ENCODE data around the gene MBD5. TPM values are rescaled to one million over a fixed set of nuclear protein-coding genes. Genes with fewer than 3 reads are reported as not detected.

MBD5 gene
- polyA plus RNA-seq, 3 donors from 2014 or later = 10.0 to 19.2 (median 14.3) TPM

DNA sequence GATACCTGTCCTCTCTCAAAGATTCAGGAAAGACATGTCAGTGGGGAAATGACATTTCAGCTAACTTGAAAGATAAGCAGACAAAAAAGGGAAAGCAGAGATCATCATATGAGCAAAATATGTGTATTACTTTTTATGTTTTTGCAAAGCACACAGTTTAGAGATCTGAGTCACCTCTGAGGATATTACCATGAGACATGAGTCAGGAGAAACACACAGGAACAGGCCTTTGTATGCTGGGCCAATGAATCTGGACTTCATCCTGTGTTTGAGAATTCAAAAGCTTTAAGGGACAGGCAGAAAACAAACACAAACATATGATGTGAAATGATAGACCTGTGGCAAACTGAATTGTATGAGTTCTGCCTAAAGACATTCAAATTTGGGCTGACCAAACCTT is 317.6 kb downstream of the MBD5 start:
- Mint-ChIP-seq H3K4me1 (no peaks in the 10 kb centered on the region), H3K27me3 (ENCODE audit: low read depth in 3 of 3) (peaks cover 0 to 2% (median 0%) of the 10 kb centered on the region in 3 donors), H3K36me3 (peaks cover 21 to 39% (median 29%) of the 10 kb centered on the region in 3 donors)

DNA sequence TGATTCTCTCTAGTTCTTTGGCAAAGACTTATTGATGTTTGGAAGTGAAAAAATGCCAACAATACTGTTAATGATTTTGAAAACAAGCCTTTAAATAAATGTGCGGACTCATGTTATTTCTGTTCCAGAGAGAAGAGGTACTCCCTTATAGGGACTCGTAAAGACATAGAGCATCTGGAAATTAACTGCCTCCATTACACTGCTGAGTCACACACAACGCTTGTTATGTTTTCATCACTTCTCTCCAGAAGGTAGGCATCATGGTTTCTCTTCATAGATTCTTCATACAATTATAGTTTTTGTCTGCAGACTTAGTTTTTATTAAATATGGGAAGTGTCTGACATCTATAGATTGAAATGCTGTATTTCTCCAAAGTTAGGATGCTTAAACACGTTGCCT is 321.2 kb downstream of the MBD5 start:
- peaks cover 24 to 41% (median 30%) of the 10 kb centered on the region in 3 donors for H3K36me3 Mint-ChIP-seq
- no peak overlapping the region for H3K4me3 Mint-ChIP-seq

More for the DNA sequence above, 317.6 kb downstream of the MBD5 start:
- Mint-ChIP-seq H3K4me3 (no peak overlapping the region), H3K27ac (no peak overlapping the region), H3K9me3 (peaks cover 0 to 7% (median 2%) of the 10 kb centered on the region in 6 donors)
- DNase-seq = no peak

DNA sequence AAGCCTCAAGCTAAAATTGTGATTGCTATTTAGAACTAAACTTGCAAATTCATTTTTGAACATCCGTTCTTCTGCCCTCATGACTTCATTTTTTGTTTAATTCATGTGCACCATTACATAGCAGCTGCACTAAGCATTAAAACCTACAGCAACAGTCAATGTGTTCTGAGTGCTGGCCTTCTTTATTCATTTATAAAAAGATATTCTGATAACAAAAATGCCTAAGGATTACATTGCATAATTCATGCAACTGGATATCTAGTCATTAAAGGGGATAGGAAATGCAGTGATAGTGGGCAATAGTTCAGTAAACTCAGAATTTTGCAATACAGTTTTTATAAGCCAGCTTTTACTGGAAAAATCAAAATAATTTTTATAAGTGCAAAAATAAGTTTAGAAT is 329.3 kb downstream of the MBD5 start:
- Mint-ChIP-seq H3K36me3 (peaks cover 17 to 24% (median 18%) of the 10 kb centered on the region in 3 donors), H3K27me3 (ENCODE audit: low read depth in 3 of 3) (peaks cover 0 to 2% (median 0%) of the 10 kb centered on the region in 3 donors), H3K27ac (no peak overlapping the region), H3K9me3 (peaks cover 0 to 14% (median 4%) of the 10 kb centered on the region in 6 donors), H3K4me1 (peaks cover 13 to 17% of the 10 kb centered on the region in 2 donors), H3K4me3 (no peak overlapping the region)
- DNase-seq = no peak

More for the DNA sequence above, 321.2 kb downstream of the MBD5 start:
- Mint-ChIP-seq H3K27me3 (ENCODE audit: low read depth in 3 of 3) (peaks cover 0 to 2% (median 0%) of the 10 kb centered on the region in 3 donors), H3K27ac (no peak overlapping the region), H3K4me1 (no peaks in the 10 kb centered on the region), H3K9me3 (peaks cover 0 to 8% (median 3%) of the 10 kb centered on the region in 6 donors)
- no peak for DNase-seq

DNA sequence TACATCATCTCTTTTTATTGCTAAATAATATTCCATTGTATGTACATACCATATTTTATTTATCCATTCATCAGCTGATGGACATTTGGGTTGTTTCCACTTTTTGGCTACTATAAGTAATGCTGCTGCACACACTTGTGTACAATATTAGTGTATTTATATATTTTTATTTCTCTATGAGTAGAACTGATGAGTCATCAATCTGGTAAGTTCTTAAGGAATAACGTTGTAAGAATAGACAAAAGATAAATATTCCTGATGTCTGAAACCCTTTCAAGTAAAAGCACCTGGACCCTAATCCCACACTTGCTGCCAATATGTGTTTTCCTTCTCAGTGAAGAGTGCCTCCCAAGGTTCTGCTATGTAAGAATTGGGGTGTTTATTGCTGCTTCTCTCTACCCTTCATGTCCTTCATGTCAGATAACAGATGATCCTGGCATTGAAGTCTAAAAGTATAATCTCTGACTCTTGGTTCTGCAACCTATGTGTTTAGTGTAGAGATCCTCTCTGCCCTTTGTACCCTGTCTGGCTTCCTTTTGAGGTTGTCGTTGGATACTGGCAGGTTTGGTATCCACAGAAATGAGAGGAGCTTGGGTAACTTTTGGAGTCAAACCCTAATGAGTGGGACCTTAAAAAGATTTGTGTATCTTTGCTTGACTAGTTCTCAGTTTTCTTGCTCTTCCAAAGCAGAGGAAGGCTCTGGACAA is 330.7 kb downstream of the MBD5 start:
- H3K4me1 Mint-ChIP-seq = peaks cover 13 to 17% of the 10 kb centered on the region in 2 donors
- H3K36me3 Mint-ChIP-seq = peaks cover 17 to 23% (median 23%) of the 10 kb centered on the region in 3 donors
- no peak overlapping the region for H3K4me3 Mint-ChIP-seq
- H3K27ac Mint-ChIP-seq = no peak overlapping the region
- DNase-seq = no peak
- peaks cover 3 to 14% (median 5%) of the 10 kb centered on the region in 6 donors for H3K9me3 Mint-ChIP-seq
- H3K27me3 Mint-ChIP-seq (ENCODE audit: low read depth in 3 of 3) = peaks cover 0 to 2% (median 2%) of the 10 kb centered on the region in 3 donors

DNA sequence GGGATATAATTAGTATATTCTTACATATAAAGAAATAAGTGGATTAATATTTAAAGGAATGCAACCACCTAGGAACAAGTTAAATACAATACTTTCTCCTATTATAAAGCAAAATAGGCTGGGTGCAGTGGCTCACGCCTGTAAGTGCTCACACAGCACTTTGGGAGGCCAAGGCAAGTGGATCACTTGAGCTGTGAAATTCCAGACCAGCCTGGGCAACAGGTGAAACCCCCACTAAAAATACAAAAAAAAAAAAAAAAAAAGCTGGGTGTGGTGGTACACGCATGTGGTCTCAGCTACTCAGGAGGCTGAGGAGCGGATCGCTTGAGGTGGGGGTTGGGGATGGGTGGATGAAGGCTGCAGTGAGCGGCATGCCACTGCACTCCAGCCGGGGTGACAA is 337.5 kb downstream of the MBD5 start:
- H3K27me3 Mint-ChIP-seq (ENCODE audit: low read depth in 3 of 3) = peaks cover 0 to 2% (median 2%) of the 10 kb centered on the region in 3 donors
- peaks cover 21 to 31% (median 23%) of the 10 kb centered on the region in 3 donors for H3K36me3 Mint-ChIP-seq
- no peak overlapping the region for H3K4me3 Mint-ChIP-seq
- peaks cover 4 to 12% (median 7%) of the 10 kb centered on the region in 6 donors for H3K9me3 Mint-ChIP-seq
- no peak for DNase-seq
- peaks cover 18 to 26% of the 10 kb centered on the region in 2 donors for H3K4me1 Mint-ChIP-seq
- no peak overlapping the region for H3K27ac Mint-ChIP-seq

DNA sequence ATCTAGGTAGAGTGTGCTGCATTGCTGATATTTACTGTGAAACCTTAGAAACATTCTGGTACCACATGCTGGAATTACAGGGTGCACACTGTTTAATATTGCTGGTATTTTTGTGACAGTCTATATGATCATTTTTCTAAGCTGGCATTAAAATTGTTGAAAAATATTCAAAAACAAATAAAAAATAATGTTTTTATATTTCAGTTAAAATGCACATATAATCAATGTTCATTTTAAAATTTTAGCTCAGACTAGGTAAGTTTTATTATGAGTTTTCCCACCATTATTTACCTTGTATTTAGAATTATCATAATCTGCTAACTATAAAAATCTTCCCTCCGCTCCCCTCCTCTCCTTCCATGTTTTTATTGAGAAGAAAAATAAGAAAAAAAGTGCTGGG is 339.8 kb downstream of the MBD5 start:
- H3K9me3 Mint-ChIP-seq = peaks cover 0 to 21% (median 12%) of the 10 kb centered on the region in 6 donors
- H3K4me1 Mint-ChIP-seq = peaks cover 16 to 23% of the 10 kb centered on the region in 2 donors
- DNase-seq = no peak
- H3K27me3 Mint-ChIP-seq (ENCODE audit: low read depth in 3 of 3) = peaks cover 0 to 1% (median 0%) of the 10 kb centered on the region in 3 donors
- peaks cover 12 to 18% (median 14%) of the 10 kb centered on the region in 3 donors for H3K36me3 Mint-ChIP-seq
- H3K4me3 Mint-ChIP-seq = no peak overlapping the region
- H3K27ac Mint-ChIP-seq = no peak overlapping the region

DNA sequence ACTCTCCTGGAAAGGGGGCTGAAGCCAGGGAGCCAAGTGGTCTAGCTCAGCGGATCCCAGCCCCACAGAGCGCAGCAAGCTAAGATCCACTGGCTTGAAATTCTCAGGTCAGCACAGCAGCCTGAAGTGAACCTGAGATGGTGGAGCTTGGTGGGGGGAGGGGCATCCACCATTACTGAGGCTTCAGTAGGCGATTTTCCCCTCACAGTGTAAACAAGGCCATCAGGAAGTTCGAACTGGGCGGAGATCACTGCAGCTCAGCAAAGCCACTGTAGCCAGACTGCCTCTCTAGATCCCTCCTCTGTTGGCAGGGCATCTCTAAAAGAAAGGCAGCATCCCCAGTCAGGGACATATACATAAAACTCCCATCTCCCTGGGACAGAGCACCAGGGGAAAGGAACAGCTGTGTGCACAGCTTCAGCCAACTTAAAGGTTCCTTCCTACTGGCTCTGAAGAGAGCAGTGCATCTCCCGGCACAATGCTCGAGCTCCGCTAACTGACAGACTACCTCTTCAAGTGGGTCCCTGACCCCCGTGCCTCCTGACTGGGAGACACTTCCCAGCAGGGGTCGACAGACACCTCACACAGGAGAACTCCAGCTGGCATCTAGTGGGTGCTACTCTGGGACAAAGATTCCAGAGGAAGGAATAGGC is 341.4 kb downstream of the MBD5 start:
- peaks cover 0 to 19% (median 12%) of the 10 kb centered on the region in 6 donors for H3K9me3 Mint-ChIP-seq
- peaks cover 0 to 1% (median 0%) of the 10 kb centered on the region in 3 donors for H3K27me3 Mint-ChIP-seq (ENCODE audit: low read depth in 3 of 3)
- no peak overlapping the region for H3K27ac Mint-ChIP-seq
- peaks cover 12 to 14% (median 13%) of the 10 kb centered on the region in 3 donors for H3K36me3 Mint-ChIP-seq
- DNase-seq = no peak
- peaks cover 14 to 21% of the 10 kb centered on the region in 2 donors for H3K4me1 Mint-ChIP-seq
- H3K4me3 Mint-ChIP-seq = no peak overlapping the region

DNA sequence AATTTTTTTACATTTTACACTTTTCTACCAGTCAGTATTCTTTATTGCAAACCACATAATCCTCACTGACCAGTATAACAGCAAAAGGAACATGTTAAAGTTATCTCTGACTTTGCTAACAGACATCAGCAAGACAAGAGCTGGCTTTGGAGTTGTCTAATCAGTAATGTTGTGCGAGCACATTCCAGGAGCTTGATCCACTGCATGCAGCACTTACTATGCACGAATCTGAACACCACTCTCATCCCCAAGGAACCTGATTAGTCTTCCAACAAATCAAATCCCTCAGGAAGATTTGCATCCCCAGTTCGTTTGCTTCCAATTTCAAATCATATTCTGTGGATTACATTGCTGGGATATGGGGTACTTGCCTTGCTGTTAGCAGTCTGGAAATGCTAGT is 354.3 kb downstream of the MBD5 start:
- no peak for DNase-seq
- H3K27me3 Mint-ChIP-seq (ENCODE audit: low read depth in 3 of 3) = no peaks in the 10 kb centered on the region
- H3K9me3 Mint-ChIP-seq = no peaks in the 10 kb centered on the region
- H3K4me3 Mint-ChIP-seq = no peak overlapping the region
- no peak overlapping the region for H3K27ac Mint-ChIP-seq
- no peaks in the 10 kb centered on the region for H3K36me3 Mint-ChIP-seq
- H3K4me1 Mint-ChIP-seq = no peaks in the 10 kb centered on the region

DNA sequence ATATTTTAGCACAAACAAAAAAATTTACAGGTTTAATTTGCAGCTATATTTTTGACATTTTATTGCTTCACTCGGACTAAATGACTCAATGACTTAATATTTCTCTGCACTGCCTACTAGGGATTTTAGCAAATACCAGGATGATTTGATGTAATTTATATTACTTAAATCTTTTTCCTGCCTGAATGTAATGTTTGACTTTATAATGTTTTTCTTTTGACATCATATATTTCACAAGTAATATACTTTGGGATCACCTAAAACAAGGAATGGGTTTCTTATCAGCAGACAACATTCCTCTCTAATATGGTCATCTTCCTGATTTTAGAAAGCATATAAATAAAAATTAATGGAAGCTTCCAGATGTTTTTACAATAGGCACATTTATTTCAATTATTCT is 370.4 kb downstream of the MBD5 start:
- no peak for DNase-seq
- peaks cover 0 to 4% (median 2%) of the 10 kb centered on the region in 3 donors for H3K36me3 Mint-ChIP-seq
- H3K4me3 Mint-ChIP-seq = no peak overlapping the region
- no peaks in the 10 kb centered on the region for H3K9me3 Mint-ChIP-seq
- H3K27ac Mint-ChIP-seq = no peak overlapping the region
- no peaks in the 10 kb centered on the region for H3K27me3 Mint-ChIP-seq (ENCODE audit: low read depth in 3 of 3)
- peaks cover 0 to 7% of the 10 kb centered on the region in 2 donors for H3K4me1 Mint-ChIP-seq

DNA sequence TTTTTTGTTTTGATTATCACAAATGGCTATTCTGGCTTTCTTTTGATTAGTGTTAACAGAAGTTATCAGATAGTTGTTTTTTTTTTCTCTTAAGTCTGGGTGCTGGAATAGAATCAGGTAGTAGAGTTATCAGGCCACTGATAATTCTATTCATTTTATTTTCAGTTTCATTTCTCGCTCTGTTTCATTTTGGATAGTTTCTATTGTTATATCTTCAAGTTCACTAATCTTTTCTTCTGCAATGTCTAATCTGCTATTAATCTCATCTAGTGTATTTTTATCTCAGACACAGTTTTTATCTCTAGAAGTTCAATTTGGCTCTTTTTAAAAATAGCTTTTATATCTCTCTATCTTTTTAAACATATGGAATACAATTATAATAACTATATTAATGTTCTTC is 381.9 kb downstream of the MBD5 start:
- Mint-ChIP-seq H3K36me3 (peaks cover 0 to 14% (median 3%) of the 10 kb centered on the region in 3 donors), H3K4me3 (no peak overlapping the region), H3K4me1 (peaks cover 4 to 21% of the 10 kb centered on the region in 2 donors), H3K27ac (no peak overlapping the region), H3K27me3 (ENCODE audit: low read depth in 3 of 3) (no peaks in the 10 kb centered on the region), H3K9me3 (peaks cover 0 to under 1% (median 0%) of the 10 kb centered on the region in 6 donors)
- DNase-seq = no peak

DNA sequence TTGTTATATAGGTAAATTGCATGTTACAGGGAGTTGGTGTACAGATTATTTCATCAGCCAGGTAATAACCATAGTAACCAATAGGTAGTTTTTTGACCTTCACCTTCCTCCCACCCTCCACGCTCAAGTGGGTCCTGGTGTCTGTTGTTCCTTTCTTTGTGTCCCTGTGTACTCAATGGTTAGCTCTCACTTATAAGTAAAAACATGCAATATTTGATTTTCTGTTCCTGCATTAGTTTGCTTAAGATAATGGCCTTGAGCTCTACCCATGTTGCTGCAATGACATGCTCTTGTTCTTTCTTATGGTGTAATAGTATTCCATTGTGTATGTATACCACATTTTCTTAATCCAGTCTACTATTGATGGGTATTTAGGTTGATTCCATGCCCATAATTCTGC is 390.0 kb downstream of the MBD5 start:
- H3K27me3 Mint-ChIP-seq (ENCODE audit: low read depth in 3 of 3) = peaks cover 0 to 4% (median 0%) of the 10 kb centered on the region in 3 donors
- H3K27ac Mint-ChIP-seq = no peak overlapping the region
- no peak overlapping the region for H3K4me3 Mint-ChIP-seq
- H3K4me1 Mint-ChIP-seq = peaks cover 5 to 26% of the 10 kb centered on the region in 2 donors
- H3K36me3 Mint-ChIP-seq = peaks cover 18 to 23% (median 22%) of the 10 kb centered on the region in 3 donors
- H3K9me3 Mint-ChIP-seq = peaks cover 14 to 33% (median 27%) of the 10 kb centered on the region in 6 donors
- DNase-seq = no peak

DNA sequence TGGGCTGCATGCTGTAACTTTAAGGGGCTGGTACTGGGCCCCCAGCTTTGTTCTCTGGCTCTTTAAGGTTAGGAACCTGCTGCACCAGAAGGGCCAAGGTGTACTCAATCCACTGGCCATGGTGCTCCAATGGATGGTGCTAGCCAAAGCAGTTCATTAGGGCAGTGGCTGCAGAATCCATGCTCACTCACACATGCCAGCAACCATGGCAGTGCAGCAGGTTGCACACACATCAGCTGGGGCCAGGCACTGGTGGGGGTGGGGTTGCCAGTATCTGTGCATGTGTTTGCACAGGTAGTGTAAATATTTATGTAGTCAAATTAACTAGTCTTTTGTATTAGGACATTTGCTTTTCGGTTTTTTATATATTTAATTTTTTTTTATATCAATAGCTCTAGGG is 395.4 kb downstream of the MBD5 start:
- no peak for DNase-seq
- H3K27me3 Mint-ChIP-seq (ENCODE audit: low read depth in 3 of 3) = peaks cover 0 to 4% (median 0%) of the 10 kb centered on the region in 3 donors
- H3K4me1 Mint-ChIP-seq = peaks cover 6 to 25% of the 10 kb centered on the region in 2 donors
- peaks cover 25 to 30% (median 27%) of the 10 kb centered on the region in 3 donors for H3K36me3 Mint-ChIP-seq
- H3K9me3 Mint-ChIP-seq = peaks cover 18 to 33% (median 29%) of the 10 kb centered on the region in 6 donors
- H3K27ac Mint-ChIP-seq = no peak overlapping the region
- H3K4me3 Mint-ChIP-seq = no peak overlapping the region

DNA sequence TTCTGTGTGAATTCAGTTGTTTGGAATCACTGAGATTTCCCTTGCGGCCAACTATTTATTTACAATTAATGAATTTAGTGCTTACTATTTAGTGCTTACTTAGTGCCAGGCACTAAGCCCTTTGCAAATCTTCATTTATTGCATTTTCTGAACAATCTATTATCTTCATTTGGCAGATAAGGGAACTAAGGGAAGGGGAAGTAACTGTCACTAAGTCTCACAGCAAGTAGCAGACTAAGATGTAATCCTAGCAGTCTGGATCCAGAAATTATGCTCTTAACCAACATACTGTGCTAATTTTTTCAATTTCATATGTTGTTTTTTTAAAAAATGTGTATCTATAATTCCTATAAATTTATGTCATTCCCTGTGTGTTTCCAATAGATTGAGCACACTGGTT is 409.2 kb downstream of the MBD5 start:
- Mint-ChIP-seq H3K9me3 (peaks cover 0 to 11% (median 4%) of the 10 kb centered on the region in 6 donors), H3K36me3 (peaks cover 0 to 2% (median 0%) of the 10 kb centered on the region in 3 donors), H3K27me3 (ENCODE audit: low read depth in 3 of 3) (peaks cover 0 to 2% (median 0%) of the 10 kb centered on the region in 3 donors), H3K4me1 (peaks cover 22 to 36% of the 10 kb centered on the region in 2 donors), H3K4me3 (no peak overlapping the region), H3K27ac (no peak overlapping the region)
- DNase-seq = no peak

DNA sequence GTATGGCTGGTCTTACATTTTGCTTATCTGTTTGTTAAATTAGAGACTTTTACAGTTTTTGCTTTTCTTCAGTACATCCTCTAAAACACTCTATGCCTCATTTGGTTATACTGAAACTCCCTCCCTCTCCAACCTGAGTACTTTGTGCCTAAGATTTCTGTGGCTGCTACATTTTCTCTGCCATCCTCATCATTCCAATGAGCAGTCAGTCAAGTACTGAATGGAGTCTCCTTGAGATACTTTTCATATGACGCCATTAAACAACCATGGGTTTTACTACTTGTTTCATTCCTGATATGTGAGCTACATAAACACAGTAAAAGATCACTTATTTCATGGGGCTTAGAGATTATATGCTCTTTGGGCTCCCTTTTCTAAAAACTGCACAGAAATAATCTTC is 427.0 kb downstream of the MBD5 start:
- H3K27me3 Mint-ChIP-seq (ENCODE audit: low read depth in 3 of 3) = no peaks in the 10 kb centered on the region
- no peak overlapping the region for H3K4me3 Mint-ChIP-seq
- H3K27ac Mint-ChIP-seq = no peak overlapping the region
- DNase-seq = no peak
- H3K36me3 Mint-ChIP-seq = peaks cover 0 to 3% (median 0%) of the 10 kb centered on the region in 3 donors
- H3K4me1 Mint-ChIP-seq = peaks cover 0 to 4% of the 10 kb centered on the region in 2 donors
- no peaks in the 10 kb centered on the region for H3K9me3 Mint-ChIP-seq

All from immature natural killer cell (primary cell).